GM08714 (cell line): Measurements from ENCODE around the gene GALR3.
"Not testable (repeated sequence)": the region's sequence is repeated elsewhere in the genome, so short reads cannot be mapped to it uniquely, and the experiment has no call there.

Experiments
- H3K4me3 ChIP-seq: fragments of 200-500 bp; sonication (Bioruptor generic); 2 replicates; pipeline ENCODE4 v1.5.1; 2014; ENCODE audit warnings: mild to moderate bottlenecking, low read length, inconsistent platforms
- ZNF274 ChIP-seq: IDR thresholded peaks from 2 replicates; pipeline ENCODE4 v1.6.1; 2012; ENCODE audit warnings: mild to moderate bottlenecking, low read depth, low read length

The GALR3 gene

GRCh38 chr22:37823134-37823985 is at the start of gene GALR3:
TSS of gene GALR3 (plus strand) at chr22:37823382. CDS start at chr22:37823407, 25 bp downstream.
- no peak within 1 kb of the TSS for H3K4me3 ChIP-seq
- TF ChIP-seq ZNF274: no peak

GRCh38 chr22:37774728-37775127 is 48.5 kb upstream of the GALR3 start:
- no peak for TF ChIP-seq ZNF274
- no peak overlapping the region for H3K4me3 ChIP-seq

GRCh38 chr22:37775785-37776638 is 47.2 kb upstream of the GALR3 start:
- no peak overlapping the region for H3K4me3 ChIP-seq
- TF ChIP-seq ZNF274: no peak

GRCh38 chr22:37776639-37777005 is 46.6 kb upstream of the GALR3 start:
- H3K4me3 ChIP-seq: no peak overlapping the region
- no peak for TF ChIP-seq ZNF274

- H3K4me3 ChIP-seq: no peak overlapping the region
- no peak for TF ChIP-seq ZNF274
Observed at GRCh38 chr22:37777122-37777687, 46.0 kb upstream of the GALR3 start.

GRCh38 chr22:37778370-37779009 is 44.7 kb upstream of the GALR3 start:
- TF ChIP-seq ZNF274: no peak
- H3K4me3 ChIP-seq: no peak overlapping the region

- TF ChIP-seq ZNF274: no peak
- no peak overlapping the region for H3K4me3 ChIP-seq
Observed at GRCh38 chr22:37781434-37782059, 41.6 kb upstream of the GALR3 start.

GRCh38 chr22:37782340-37783168 is 40.6 kb upstream of the GALR3 start:
- no peak for TF ChIP-seq ZNF274
- no peak overlapping the region for H3K4me3 ChIP-seq

GRCh38 chr22:37784829-37785495 is 38.2 kb upstream of the GALR3 start:
- no peak overlapping the region for H3K4me3 ChIP-seq
- no peak for TF ChIP-seq ZNF274

- TF ChIP-seq ZNF274: no peak
- no peak overlapping the region for H3K4me3 ChIP-seq
Observed at GRCh38 chr22:37790234-37790633, 32.9 kb upstream of the GALR3 start.

GRCh38 chr22:37792494-37792893 is 30.7 kb upstream of the GALR3 start:
- no peak overlapping the region for H3K4me3 ChIP-seq
- no peak for TF ChIP-seq ZNF274

GRCh38 chr22:37794376-37794775 is 28.8 kb upstream of the GALR3 start:
- no peak overlapping the region for H3K4me3 ChIP-seq
- TF ChIP-seq ZNF274: no peak

GRCh38 chr22:37796079-37796478 is 27.1 kb upstream of the GALR3 start:
- TF ChIP-seq ZNF274: no peak
- no peak overlapping the region for H3K4me3 ChIP-seq

- H3K4me3 ChIP-seq: not testable (repeated sequence)
Observed at GRCh38 chr22:37797259-37797658, 25.9 kb upstream of the GALR3 start.
